BLaER1 (cell line): ENCODE results near the gene VWC2.
"Not testable (repeated sequence)": the region's sequence is repeated elsewhere in the genome, so short reads cannot be mapped to it uniquely, and the experiment has no call there.

Experiments used
- H3K27ac ChIP-seq: shearing (Covaris generic); formaldehyde crosslinking; 2 replicates; pipeline ENCODE4 v1.8.1; 2022
- H3K27me3 ChIP-seq: shearing (Covaris generic); formaldehyde crosslinking; 2 replicates; pipeline ENCODE4 v1.8.1; 2022
- H3K36me3 ChIP-seq: shearing (Covaris generic); formaldehyde crosslinking; 2 replicates; pipeline ENCODE4 v1.8.1; 2022
- H3K4me1 ChIP-seq: shearing (Covaris generic); formaldehyde crosslinking; 2 replicates; pipeline ENCODE4 v1.8.1; 2022
- H3K4me2 ChIP-seq: shearing (Covaris generic); formaldehyde crosslinking; 2 replicates; pipeline ENCODE4 v1.8.1; 2022
- H3K4me3 ChIP-seq: shearing (Covaris generic); formaldehyde crosslinking; 2 replicates; pipeline ENCODE4 v1.8.1; 2022
- H3K9ac ChIP-seq: shearing (Covaris generic); formaldehyde crosslinking; 2 replicates; pipeline ENCODE4 v1.8.1; 2022
- H3K9me3 ChIP-seq: shearing (Covaris generic); formaldehyde crosslinking; 2 replicates; pipeline ENCODE4 v1.8.1; 2022
- H4K20me1 ChIP-seq: shearing (Covaris generic); formaldehyde crosslinking; 2 replicates; pipeline ENCODE4 v1.8.1; 2022
- Cebpa-rat ChIP-seq: shearing (Covaris generic); IDR thresholded peaks from 2 replicates; pipeline ENCODE4 v1.8.1; 2022

Gene VWC2

DNA sequence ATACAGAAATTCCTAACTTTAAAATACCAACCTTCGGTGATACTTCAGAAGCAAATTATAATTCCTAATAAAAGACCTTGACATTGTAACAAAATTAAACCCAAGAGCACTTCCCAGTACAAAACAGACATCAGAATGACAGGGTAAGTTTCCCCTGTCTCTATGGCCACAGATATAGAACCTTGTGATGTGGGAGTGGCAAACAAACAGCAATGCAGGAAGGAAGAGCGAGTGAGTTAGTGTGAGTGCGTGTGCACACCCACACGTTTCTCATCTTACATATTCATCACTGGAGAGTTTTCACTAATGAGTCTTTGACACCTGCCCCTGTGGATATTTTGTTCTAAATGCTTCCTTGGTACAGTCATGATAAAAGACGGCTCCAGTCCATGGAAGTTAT, 72.2 kb downstream of the VWC2 start:
- Histone ChIP-seq H3K4me2 (no peak overlapping the region), H3K36me3 (no peaks in the 10 kb centered on the region), H4K20me1 (no peaks in the 10 kb centered on the region), H3K27ac (no peak overlapping the region), H3K9ac (no peak overlapping the region), H3K27me3 (no peaks in the 10 kb centered on the region), H3K4me1 (no peaks in the 10 kb centered on the region), H3K9me3 (no peaks in the 10 kb centered on the region), H3K4me3 (no peak overlapping the region)
- no peak for TF ChIP-seq Cebpa-rat

DNA sequence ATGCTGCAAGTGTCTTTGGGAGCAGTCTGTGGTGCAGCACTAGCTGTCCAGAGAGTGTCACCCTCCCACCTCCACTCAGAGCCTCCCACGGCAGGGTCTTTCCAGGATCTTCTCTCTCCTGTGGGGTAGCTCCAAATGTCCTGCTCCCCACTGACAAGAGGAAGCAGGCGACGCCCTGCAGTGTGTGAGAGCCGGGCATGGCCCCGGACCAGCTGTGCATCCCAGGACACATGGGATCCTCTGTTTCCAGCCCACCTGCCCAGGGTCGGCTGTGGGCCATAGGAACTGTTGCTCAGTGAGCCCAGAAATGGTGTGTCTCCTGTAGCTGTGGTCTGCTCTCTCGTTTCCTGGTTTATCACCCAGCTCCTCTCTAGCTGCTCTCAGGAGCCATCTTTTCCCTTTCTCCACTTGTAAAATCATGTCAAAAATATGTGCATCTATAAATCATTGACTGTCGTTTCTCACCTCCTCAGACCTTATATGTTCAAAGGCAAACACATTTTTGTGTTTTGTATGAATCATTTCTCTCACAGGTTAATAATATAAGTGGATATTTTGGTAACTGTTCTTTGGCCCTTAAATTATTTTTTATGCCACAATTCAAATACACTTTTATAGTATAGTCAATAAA, 74.9 kb downstream of the VWC2 start:
- Histone ChIP-seq H3K4me1 (no peaks in the 10 kb centered on the region), H3K27me3 (no peaks in the 10 kb centered on the region), H3K9ac (no peak overlapping the region), H3K4me2 (no peak overlapping the region), H4K20me1 (no peaks in the 10 kb centered on the region), H3K4me3 (no peak overlapping the region), H3K27ac (no peak overlapping the region), H3K9me3 (no peaks in the 10 kb centered on the region), H3K36me3 (no peaks in the 10 kb centered on the region)
- TF ChIP-seq Cebpa-rat = no peak

DNA sequence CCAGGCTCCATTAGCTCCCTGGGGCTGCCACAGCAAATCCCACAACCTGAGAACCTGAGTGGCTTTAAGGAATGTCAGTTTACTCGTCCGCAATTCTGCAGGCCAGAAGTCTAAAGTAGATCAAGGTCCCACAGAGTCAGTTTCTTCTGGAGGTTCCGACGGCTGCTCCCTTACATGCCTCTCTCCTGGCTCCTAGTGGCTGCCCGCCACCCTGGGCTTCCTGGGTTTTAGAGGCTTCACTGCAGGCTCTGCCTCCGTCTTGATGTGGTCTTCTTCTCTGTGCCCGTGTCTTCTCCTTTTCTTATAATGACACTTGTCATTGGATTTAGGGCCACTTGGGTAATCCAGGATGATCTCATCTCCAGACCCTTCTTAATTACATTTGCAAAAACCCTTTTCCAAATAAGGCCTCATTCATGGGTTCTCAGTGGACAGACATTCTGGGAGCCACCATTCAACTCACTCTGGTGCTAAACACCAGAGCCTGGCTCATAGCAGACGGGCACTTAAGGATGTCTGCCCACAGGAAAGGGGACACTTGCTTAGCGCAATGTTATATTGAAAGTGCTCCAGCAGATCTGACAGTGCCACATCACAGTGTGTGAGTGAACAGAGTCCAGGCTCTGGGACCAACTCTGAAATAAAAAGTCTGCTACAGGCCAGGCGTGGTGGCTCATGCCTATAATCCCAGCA, 77.6 kb downstream of the VWC2 start:
- Histone ChIP-seq H3K36me3 (no peaks in the 10 kb centered on the region), H3K4me3 (no peak overlapping the region), H3K27me3 (no peaks in the 10 kb centered on the region), H3K4me1 (no peaks in the 10 kb centered on the region), H3K27ac (no peak overlapping the region), H3K9me3 (no peaks in the 10 kb centered on the region), H3K9ac (no peak overlapping the region), H3K4me2 (no peak overlapping the region), H4K20me1 (no peaks in the 10 kb centered on the region)
- TF ChIP-seq Cebpa-rat = no peak

DNA sequence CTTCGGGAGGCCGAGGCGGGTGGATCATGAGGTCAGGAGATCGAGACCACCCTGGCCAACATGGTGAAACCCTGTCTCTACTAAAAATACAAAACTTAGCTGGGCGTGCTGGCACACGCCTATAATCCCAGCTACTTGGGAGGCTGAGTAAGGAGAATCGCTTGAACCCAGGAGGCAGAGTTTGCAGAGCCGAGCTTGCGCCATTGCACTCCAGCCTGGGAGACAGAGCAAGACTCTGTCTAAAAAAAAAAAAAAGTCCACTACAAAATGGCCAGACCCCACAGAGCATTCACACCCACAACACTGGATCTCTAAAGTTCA, 78.1 kb downstream of the VWC2 start:
- H3K9ac ChIP-seq, H3K4me1 ChIP-seq, H3K36me3 ChIP-seq, H3K27ac ChIP-seq, H3K27me3 ChIP-seq, H3K4me3 ChIP-seq, H3K4me2 ChIP-seq, H4K20me1 ChIP-seq, H3K9me3 ChIP-seq: not testable (repeated sequence)

DNA sequence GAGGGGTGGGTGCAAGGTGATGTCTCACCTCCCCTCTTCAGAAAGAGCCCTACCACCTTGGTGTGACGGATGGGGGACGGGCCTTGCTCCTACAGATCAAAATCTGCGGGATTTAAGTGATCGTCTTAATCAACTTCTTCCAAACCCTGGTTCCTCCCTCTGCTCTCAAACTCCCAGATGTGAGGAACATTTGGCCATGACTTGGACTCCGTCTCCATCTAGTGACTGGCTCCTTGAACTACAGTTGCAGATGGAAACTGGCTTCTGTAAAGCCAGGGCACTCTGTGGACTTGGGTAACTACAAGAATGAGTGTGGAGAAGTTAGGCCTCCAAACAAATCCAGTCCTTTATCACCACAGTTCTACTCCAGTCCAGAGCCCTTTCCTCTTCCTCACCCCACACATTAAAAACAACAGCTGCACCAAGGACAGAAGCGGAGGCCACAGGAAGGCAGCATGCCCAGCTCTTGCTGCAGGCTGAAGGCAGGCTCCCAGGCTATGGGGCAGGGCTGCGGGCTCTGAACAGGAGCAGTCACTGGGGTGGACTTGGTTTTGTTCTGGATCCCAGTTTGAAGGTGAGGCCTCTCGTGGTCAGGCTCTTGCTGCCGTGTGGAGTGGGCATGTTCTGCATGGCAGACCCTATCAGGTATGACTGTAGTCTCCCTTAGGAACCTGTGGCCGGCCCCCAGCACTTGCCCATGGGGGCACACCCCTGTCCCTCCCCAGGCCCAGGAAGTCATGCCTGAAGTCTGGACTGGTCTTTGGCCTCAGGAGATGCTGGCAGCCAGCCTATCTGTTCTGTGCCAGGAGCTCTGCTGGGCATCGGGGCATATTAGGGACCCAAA, 79.4 kb downstream of the VWC2 start:
- H3K36me3 ChIP-seq = no peaks in the 10 kb centered on the region
- H3K27me3 ChIP-seq = no peaks in the 10 kb centered on the region
- H4K20me1 ChIP-seq = no peaks in the 10 kb centered on the region
- H3K9me3 ChIP-seq = no peaks in the 10 kb centered on the region
- TF ChIP-seq Cebpa-rat = no peak
- H3K4me2 ChIP-seq = no peak overlapping the region
- no peak overlapping the region for H3K4me3 ChIP-seq
- no peak overlapping the region for H3K9ac ChIP-seq
- H3K4me1 ChIP-seq = no peaks in the 10 kb centered on the region
- H3K27ac ChIP-seq = no peak overlapping the region

DNA sequence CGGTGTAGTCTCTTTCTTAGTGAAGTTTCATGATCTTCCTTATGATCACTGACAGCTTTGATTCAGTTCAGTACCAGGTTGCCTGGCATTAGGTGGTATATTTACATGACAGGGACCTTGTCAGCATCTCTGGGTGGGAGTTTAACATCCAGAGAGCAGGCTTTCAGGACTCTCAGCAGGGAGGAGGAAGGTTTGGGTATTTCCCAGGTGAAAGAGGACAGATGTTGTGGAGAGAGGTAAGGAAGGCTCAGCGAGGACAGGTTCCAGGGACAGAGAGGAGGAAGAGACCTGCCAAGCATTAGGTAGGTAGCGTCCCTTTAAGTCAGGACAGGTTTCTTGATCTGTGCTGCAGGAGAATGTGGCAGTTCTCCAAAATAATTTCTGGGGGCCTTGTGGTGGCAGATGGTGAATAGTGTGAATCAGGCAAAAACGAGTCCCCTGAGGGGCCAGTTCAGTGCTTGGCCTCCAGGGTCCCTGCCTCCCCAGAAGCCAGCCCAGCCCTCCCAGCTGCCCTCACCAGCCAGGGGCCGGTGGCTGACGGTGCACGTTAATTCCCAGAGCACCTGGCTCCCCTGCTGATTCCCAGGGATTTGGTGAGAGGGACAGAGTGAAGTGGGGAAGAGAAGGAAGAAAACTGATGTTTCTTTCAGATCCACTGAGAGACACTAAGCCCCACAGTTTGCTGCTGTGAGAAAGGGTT, 82.0 kb downstream of the VWC2 start:
- Histone ChIP-seq H3K27ac (no peak overlapping the region), H4K20me1 (no peaks in the 10 kb centered on the region), H3K4me2 (no peak overlapping the region), H3K4me1 (no peaks in the 10 kb centered on the region), H3K27me3 (no peaks in the 10 kb centered on the region), H3K9ac (no peak overlapping the region), H3K4me3 (no peak overlapping the region), H3K9me3 (no peaks in the 10 kb centered on the region), H3K36me3 (no peaks in the 10 kb centered on the region)
- TF ChIP-seq Cebpa-rat = no peak

DNA sequence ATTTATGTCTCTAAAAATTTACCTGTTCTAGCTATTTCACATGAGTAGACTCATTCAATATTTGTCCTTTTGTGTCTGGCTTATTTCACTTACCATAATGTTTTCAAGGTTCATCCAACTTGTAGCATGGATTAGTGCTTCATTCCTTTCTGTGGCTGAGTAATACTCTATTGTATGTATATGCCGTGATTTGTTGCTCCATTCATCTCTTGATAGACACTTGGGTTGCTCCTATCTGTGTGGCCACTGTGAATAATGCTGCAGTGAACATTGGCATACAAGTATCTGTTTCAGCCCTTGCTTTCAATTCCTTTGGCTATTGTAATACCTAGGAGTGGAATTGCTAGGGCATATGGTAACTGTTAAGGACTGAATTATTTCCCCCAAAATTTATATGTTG, 86.9 kb downstream of the VWC2 start:
- no peaks in the 10 kb centered on the region for H4K20me1 ChIP-seq
- H3K4me2 ChIP-seq = no peak overlapping the region
- no peak for TF ChIP-seq Cebpa-rat
- no peak overlapping the region for H3K9ac ChIP-seq
- H3K27ac ChIP-seq = no peak overlapping the region
- no peaks in the 10 kb centered on the region for H3K4me1 ChIP-seq
- H3K36me3 ChIP-seq = no peaks in the 10 kb centered on the region
- H3K4me3 ChIP-seq = no peak overlapping the region
- H3K9me3 ChIP-seq = no peaks in the 10 kb centered on the region
- no peaks in the 10 kb centered on the region for H3K27me3 ChIP-seq

DNA sequence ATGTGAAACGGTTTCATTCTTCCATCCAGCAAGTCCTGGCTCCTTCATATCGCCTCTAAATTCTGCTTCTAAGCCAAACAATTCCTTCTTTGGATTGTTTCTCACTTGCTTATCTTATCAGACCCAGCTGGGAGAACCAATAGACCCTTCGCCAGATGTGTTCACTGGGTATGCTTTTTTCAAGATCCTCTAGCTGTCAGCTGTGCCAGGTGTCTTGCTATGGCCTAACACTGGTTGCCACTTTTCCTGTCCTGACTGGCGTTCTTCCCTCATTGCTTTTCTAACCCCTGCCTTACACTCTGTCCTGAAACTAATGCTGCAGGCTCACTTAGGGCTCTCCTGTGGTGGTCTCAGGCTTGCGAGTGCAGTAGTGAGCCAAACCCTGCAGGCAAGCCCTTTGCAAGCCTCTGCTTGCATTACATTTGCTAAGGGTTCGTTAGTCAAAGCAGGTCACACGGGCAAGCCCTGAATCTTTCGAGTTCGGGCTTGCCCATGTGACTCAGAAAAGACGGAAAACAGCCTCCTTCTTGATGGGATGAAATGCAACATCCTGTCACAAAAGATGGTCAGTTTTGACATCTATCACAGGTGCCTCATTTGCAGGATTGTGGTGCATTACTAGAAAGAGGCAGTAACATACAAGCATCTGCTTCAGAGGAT, 92.8 kb downstream of the VWC2 start:
- H3K27ac ChIP-seq = no peak overlapping the region
- no peaks in the 10 kb centered on the region for H3K36me3 ChIP-seq
- H4K20me1 ChIP-seq = no peaks in the 10 kb centered on the region
- TF ChIP-seq Cebpa-rat = no peak
- H3K9me3 ChIP-seq = no peaks in the 10 kb centered on the region
- no peaks in the 10 kb centered on the region for H3K4me1 ChIP-seq
- H3K4me2 ChIP-seq = no peak overlapping the region
- H3K9ac ChIP-seq = no peak overlapping the region
- H3K4me3 ChIP-seq = no peak overlapping the region
- H3K27me3 ChIP-seq = no peaks in the 10 kb centered on the region

DNA sequence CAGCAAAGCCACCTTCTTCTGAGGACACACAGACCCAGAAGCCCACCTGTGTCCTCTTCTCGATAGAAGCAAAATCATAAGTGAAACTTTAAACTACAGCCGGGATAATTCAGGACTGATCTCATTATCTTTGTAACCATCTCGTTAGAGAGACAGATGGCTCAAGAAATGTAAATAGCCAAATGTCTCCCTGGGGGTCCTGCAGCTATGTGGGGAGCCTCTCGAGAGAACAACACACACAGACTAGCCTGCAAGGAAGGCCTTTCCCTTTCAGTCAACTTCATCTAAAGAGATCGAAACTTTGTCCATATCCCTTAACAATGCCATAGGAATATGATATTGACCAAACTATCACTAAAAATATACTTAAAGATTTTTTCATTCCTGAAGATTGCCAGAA, 93.5 kb downstream of the VWC2 start:
- Histone ChIP-seq H3K27me3 (no peaks in the 10 kb centered on the region), H3K27ac (no peak overlapping the region), H3K36me3 (no peaks in the 10 kb centered on the region), H3K9me3 (no peaks in the 10 kb centered on the region), H4K20me1 (no peaks in the 10 kb centered on the region), H3K9ac (no peak overlapping the region), H3K4me2 (no peak overlapping the region), H3K4me3 (no peak overlapping the region), H3K4me1 (no peaks in the 10 kb centered on the region)
- no peak for TF ChIP-seq Cebpa-rat

DNA sequence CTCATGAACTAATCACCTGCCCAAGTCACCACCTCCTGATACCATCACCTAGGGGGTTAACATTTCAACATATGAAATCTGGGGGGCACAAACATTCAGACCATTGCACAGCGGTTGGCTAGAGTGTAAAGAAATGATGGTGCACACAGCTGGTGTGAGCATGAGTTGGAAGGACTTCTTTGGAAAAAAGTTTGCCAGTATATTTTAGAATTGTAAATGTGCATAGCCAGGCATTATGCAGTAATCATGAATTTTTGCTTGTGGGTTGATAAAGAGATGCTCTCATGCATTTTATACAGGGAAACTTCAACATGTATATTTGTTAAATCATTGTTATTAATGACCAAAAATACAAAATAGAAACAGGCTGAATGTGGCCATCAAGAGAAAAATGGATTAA, 100.0 kb downstream of the VWC2 start:
- no peak overlapping the region for H3K9ac ChIP-seq

More for the DNA sequence above, 100.0 kb downstream of the VWC2 start:
- no peaks in the 10 kb centered on the region for H3K27me3 ChIP-seq
- no peak overlapping the region for H3K4me2 ChIP-seq
- no peaks in the 10 kb centered on the region for H3K4me1 ChIP-seq
- no peak for TF ChIP-seq Cebpa-rat
- no peaks in the 10 kb centered on the region for H3K36me3 ChIP-seq
- H4K20me1 ChIP-seq = no peaks in the 10 kb centered on the region
- H3K27ac ChIP-seq = no peak overlapping the region
- H3K9me3 ChIP-seq = no peaks in the 10 kb centered on the region
- no peak overlapping the region for H3K4me3 ChIP-seq
